GM18505 (cell line): ENCODE data around the gene DCAF4.

Experiments used
- ATAC-seq: cut with Tn5 transposase; IDR thresholded peaks from one replicate; pipeline ENCODE4 v1.9.1; 2021; ENCODE audit not compliant: unreplicated experiment
- POLR2A ChIP-seq: IDR thresholded peaks from 4 replicates; pipeline ENCODE4 v1.6.1; 2011; ENCODE audit warnings: borderline replicate concordance; ENCODE audit not compliant: insufficient read depth, insufficient read length; ENCODE audit errors: extremely low read depth

The DCAF4 gene

GRCh38 chr14:72926292-72927028, at the start of gene DCAF4:
Gene DCAF4 (plus strand): TSS chr14:72926464. CDS start chr14:72937979, 11,515 bp downstream.
- TF ChIP-seq POLR2A, result peak; percentile 50
- ATAC-seq, result peak; percentile 91

- no peak for TF ChIP-seq POLR2A
- ATAC-seq, result no peak
These were observed 49.6 kb upstream of the DCAF4 start for GRCh38 chr14:72876710-72877063.

GRCh38 chr14:72878746-72879145, 47.5 kb upstream of the DCAF4 start:
- ATAC-seq, result no peak
- TF ChIP-seq POLR2A, result no peak

GRCh38 chr14:72879431-72879830, 46.8 kb upstream of the DCAF4 start:
- no peak for TF ChIP-seq POLR2A
- ATAC-seq, result no peak

- ATAC-seq, result no peak
These were observed 46.1 kb upstream of the DCAF4 start for GRCh38 chr14:72880164-72880563.

GRCh38 chr14:72880820-72881219, 45.4 kb upstream of the DCAF4 start:
- ATAC-seq, result no peak
- TF ChIP-seq POLR2A, result no peak

More at GRCh38 chr14:72880164-72880563, 46.1 kb upstream of the DCAF4 start:
- TF ChIP-seq POLR2A, result no peak

- no peak for TF ChIP-seq POLR2A
- ATAC-seq, result no peak
These were observed 44.7 kb upstream of the DCAF4 start for GRCh38 chr14:72881543-72881942.

GRCh38 chr14:72882047-72882446, 44.2 kb upstream of the DCAF4 start:
- no peak for TF ChIP-seq POLR2A
- ATAC-seq, result no peak

- TF ChIP-seq POLR2A, result no peak
- no peak for ATAC-seq
These were observed 43.8 kb upstream of the DCAF4 start for GRCh38 chr14:72882463-72882862.

- no peak for TF ChIP-seq POLR2A
- ATAC-seq, result no peak
These were observed 43.2 kb upstream of the DCAF4 start for GRCh38 chr14:72883109-72883508.

- ATAC-seq, result no peak
- no peak for TF ChIP-seq POLR2A
These were observed 42.3 kb upstream of the DCAF4 start for GRCh38 chr14:72883961-72884360.

GRCh38 chr14:72884386-72884785, 41.9 kb upstream of the DCAF4 start:
- TF ChIP-seq POLR2A, result no peak
- no peak for ATAC-seq

GRCh38 chr14:72887514-72887913, 38.8 kb upstream of the DCAF4 start:
- TF ChIP-seq POLR2A, result no peak
- no peak for ATAC-seq

- no peak for ATAC-seq
- TF ChIP-seq POLR2A, result no peak
These were observed 38.1 kb upstream of the DCAF4 start for GRCh38 chr14:72888192-72888591.
